Fibroblast of upper back skin (primary cell): ENCODE data around the gene TMEM247.
"Not testable (repeated sequence)": the region's sequence is repeated elsewhere in the genome, so short reads cannot be mapped to it uniquely, and the experiment has no call there.

Experiments
- DNase-seq: peaks from one replicate; pipeline ENCODE4 v3.0.0-alpha.2; 2013

Gene TMEM247

DNA sequence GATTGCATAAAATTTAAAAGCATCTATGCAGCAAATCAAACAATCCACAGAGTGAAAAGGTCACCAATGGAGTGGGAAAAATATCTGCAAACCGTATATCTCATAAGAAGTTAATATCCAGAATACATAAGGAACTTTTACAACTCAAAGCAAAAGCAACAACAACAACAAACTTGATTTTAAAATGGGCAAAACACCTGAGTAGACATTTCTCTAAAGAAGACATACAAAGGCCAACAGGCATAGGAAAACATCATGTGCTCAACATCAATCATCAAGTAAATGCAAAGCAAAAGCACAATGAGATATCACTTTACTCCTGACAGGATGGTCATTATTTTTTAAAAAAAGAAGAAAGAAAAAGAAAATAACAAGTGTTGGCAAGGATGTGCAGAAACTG is 38.1 kb downstream of the TMEM247 start:
- no peak for DNase-seq

DNA sequence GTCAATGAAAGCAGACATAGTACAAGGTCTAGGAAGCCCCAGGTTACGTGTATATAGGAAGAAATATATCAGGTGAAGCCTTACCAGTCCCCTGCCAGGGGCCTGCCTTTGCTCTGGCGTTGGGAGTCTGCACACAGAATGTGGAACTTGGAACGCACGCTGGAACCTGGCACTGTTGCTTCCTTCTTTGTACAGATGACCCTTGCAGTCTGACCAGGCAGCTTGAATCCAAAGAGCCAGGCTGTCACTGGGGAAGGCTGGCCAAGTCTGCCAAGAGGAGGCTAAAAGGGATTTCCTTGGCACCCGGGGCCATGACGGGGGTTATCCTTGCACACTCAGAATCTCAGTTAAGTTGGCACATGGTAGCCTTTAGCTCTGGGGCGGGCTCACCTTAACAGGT is 39.5 kb downstream of the TMEM247 start:
- no peak for DNase-seq

DNA sequence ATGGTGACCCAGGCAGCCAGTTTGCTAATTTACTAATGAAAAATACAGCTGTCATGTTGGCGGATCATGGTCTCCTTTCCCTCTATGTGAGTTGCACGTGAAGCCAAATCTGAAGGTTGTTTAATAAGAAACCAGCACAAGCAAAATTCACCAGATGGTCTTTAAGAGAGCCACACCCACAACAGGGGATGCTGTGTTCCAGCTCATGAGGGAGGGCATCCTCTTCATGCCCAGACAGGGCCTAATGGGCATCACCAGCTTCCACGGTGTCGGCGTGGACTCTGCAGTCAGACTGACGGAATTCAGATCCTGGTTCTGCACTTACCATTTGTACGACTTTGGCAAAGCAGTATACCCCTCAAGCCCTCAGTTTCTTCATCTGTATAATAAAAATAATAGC is 39.9 kb downstream of the TMEM247 start:
- DNase-seq: no peak

DNA sequence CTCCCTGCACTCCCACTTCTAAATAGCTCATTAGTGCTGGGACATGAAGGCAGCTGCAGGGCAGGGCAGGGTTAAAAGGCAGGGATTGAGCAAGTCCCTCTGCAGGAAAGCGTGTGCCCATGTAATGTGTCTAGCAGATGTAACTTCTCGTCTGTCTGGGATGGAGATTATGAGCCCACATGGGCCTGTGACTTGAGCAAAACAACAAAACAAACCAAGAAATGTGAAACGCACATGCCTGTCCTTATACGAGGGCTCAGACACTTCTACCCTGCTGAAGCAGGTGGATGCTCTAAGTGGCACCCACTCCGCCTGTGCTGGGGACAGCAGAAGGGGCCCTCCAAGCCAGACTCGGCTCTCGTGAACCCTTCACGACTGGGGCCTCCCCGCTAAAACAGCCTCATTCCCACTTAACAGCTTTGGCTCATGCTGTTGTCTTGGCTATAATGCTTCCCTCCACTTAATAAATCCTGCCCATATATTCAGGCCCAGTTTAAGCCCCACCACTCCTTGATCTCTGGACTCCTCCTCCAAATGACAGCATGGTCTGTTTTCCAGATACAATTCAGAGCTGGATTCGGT is 40.9 kb downstream of the TMEM247 start:
- DNase-seq: no peak

DNA sequence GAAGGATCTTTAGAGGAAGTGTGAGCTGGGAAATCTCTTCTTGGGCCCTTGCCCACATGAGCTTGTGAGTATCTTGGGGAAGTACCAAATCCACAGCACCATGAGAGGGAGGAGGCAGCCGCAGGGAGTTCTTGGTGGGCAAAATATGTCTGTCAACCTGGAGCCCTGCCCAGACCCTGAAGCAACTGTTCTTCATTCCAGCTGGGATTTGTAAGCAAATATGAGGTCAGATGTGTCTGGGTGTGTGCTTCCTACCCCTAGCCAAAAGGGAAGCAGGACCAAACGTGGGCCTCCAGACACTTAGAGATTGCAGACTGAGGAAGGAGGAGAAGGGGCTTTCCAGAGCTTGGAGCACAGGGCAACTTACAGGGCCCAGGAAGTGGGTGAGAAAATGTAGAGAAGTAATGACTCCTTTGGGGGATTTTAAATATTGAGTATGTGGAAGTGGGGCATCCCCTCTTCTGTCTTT is 41.9 kb downstream of the TMEM247 start:
- peak; percentile 78 for DNase-seq

DNA sequence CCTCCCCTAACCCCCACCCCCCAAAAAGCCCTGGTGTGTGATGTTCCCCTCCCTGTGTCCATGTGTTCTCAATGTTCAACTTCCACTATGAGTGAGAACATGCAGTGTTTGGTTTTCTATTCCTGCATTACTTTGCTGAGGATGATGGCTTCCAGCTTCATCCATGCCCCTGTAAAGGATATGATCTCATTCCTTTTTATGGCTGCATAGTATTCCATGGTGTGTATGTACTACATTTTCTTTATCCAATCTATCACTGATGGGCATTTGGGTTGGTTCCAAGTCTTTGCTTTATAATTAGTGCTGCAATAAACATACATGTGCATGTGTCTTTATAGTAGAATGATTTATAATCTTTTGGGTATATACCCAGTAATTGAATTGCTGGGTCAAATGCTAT is 43.0 kb downstream of the TMEM247 start:
- not testable (repeated sequence) for DNase-seq

DNA sequence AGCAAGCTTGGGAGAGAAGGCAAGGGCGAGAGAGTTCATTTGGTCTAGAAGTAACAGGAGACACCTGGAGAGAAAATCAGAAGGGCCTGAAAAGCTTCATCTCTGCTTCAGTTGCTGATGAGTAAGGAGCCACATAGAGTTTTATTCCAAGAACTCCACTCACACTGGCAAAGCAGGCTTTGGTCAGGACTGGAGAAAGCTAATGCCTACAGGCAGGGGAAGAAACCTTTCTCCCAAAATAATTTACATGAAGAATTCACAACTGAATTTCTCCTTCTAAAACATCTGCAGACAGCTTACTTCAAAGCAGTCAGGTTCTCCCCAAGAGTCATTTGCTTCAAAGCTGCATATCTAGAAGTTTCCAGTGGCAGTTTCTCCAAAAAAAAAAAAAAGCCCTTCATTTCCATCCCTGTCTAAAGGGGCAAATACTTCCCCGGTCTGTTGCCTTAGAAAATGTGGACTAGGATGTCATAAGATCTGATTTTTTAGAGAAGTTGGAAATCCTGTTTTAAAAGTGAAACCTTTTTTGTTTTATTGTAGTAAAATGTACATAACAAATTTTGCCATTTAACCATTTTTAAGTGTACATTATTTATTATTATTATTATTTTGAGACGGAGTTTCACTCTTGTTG is 46.3 kb downstream of the TMEM247 start:
- DNase-seq: no peak

DNA sequence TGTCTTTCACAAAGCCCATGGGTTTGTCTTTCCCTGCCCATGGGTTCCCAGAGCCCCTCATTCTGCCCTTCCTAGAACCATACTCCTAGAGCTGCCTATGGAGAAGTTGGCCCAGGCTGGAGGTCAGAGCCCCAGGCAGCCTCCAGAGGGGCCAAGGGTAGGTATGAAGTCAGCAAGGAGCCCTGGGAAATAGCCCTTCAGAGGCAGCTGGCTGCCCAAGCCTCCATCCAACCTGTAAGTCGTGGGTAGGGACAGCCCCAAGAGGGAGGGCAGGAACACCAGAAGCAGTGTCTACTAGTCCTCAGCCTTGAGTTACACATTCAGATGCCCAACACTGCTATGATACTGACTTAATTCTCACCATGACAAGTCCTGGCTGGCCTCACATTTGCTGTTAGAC is 49.5 kb downstream of the TMEM247 start:
- DNase-seq: no peak

DNA sequence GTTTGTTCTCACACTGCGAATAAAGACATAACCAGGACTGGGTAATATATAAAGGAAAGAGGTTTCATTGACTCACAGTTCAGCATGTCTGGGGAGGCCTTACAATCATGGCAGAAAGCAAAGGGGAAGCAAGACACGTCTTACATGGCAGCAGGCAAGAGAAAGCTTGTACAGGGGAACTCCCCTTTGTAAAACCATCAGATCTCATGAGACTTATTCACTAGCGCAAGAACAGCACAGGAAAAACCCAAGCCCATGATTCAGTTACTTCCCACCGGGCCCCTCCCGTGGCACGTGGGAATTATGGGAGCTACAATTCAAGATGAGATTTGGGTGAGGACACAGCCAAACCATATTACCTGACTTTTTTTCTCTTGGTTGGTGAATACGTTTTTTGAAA is 51.3 kb downstream of the TMEM247 start:
- no peak for DNase-seq

DNA sequence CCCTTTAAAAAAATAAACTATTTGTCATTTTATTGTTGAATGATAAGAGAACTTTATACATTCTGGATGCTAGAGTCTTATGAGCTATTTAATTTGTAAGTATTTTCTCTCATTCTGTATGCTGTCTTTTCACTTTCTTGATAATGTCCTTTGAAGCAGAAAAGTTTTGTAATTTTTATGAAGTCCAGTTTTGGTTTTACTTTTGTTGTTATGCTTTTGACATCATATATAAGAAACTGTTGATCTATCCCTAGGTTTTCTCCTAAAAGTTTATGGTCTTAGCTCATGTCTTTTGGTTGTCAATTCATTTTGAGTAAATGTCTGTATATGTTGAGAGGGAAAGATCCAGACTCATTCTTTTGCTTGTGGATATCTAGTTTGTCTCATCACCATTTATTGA is 52.5 kb downstream of the TMEM247 start:
- DNase-seq: no peak
